GM12864 (cell line): ENCODE results near the gene NET1.

Source experiments
- DNase-seq: peaks from one replicate; pipeline ENCODE4 v3.0.0-alpha.2; 2011; ENCODE audit warnings: low read depth
- H3K4me3 ChIP-seq: 2 replicates; pipeline ENCODE4 v1.5.1; 2011; ENCODE audit warnings: mild to moderate bottlenecking, low read depth, low read length, control low read depth
- CTCF ChIP-seq: IDR thresholded peaks from 2 replicates; pipeline ENCODE4 v1.5.1; 2011; ENCODE audit warnings: low read depth, mild to moderate bottlenecking, moderate library complexity, low read length, control low read depth, inconsistent platforms; ENCODE audit errors: missing control alignments

Gene NET1

GRCh38 chr10:5456563-5456962 is 44.2 kb downstream of the NET1 start:
- no peak for TF ChIP-seq CTCF
- H3K4me3 ChIP-seq: no peak overlapping the region
- no peak for DNase-seq

- no peak for TF ChIP-seq CTCF
- no peak for DNase-seq
- H3K4me3 ChIP-seq: no peak overlapping the region
These were observed 45.4 kb downstream of the NET1 start for GRCh38 chr10:5457741-5458140.

- no peak for DNase-seq
- TF ChIP-seq CTCF: no peak
- H3K4me3 ChIP-seq: no peak overlapping the region
These were observed 46.1 kb downstream of the NET1 start for GRCh38 chr10:5458425-5458824.

GRCh38 chr10:5458949-5459747 is 46.8 kb downstream of the NET1 start:
- no peak overlapping the region for H3K4me3 ChIP-seq
- no peak for DNase-seq
- no peak for TF ChIP-seq CTCF

GRCh38 chr10:5460468-5461202 is 48.3 kb downstream of the NET1 start:
- no peak overlapping the region for H3K4me3 ChIP-seq
- no peak for TF ChIP-seq CTCF
- DNase-seq: no peak

- no peak for DNase-seq
- no peak for TF ChIP-seq CTCF
- no peak overlapping the region for H3K4me3 ChIP-seq
These were observed 48.8 kb downstream of the NET1 start for GRCh38 chr10:5461203-5461588.
